ENCODE measurements around the gene SH2D3C. TPM values are rescaled to one million over a fixed set of nuclear protein-coding genes. Genes with fewer than 3 reads are reported as not detected.
A peak's percentile ranks its signal among the peaks of the same experiment; 100 is the strongest.

Gene SH2D3C
- total and polyA plus RNA-seq, 2 of the 8 experiments (the other 6 are each of a cell fraction or from before 2014, with no cell fraction given): 6.4 to 8.1 TPM

DNA sequence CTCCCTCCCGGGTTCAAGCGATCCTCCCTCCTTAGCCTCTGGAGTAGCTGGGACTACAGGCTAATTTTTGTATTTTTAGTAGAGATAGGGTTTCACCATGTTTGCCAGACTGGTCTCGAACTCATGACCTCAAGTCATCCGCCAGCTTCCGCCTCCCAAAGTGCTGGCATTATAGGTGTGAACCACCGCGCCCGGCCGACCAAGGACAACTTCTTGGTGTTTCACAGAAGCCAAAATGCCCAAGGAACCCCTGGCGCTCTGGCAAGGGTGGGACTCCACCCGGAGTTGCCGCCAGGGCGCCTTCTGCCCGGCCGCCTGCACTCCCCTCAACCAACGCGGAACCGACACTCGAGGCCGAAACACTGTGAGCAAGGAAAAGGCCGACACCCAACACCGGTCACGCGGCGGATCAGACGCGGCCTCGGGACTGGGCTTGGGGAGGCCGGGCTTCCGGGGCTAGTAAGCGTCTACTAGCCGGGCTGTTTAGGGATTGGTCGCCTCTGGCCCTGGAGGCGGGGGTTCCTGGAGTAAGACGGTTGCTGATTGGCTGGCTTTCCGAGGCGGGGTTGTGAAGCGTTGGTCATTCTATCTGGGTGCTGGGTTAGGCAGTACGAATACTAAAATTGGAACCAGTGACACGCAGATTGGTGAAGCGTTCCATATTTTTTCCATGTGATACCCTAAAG lies 79.3 kb downstream of the SH2D3C start (continued):
- TF ChIP-seq, protein P1, sequence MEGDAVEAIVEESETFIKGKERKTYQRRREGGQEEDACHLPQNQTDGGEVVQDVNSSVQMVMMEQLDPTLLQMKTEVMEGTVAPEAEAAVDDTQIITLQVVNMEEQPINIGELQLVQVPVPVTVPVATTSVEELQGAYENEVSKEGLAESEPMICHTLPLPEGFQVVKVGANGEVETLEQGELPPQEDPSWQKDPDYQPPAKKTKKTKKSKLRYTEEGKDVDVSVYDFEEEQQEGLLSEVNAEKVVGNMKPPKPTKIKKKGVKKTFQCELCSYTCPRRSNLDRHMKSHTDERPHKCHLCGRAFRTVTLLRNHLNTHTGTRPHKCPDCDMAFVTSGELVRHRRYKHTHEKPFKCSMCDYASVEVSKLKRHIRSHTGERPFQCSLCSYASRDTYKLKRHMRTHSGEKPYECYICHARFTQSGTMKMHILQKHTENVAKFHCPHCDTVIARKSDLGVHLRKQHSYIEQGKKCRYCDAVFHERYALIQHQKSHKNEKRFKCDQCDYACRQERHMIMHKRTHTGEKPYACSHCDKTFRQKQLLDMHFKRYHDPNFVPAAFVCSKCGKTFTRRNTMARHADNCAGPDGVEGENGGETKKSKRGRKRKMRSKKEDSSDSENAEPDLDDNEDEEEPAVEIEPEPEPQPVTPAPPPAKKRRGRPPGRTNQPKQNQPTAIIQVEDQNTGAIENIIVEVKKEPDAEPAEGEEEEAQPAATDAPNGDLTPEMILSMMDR (IDR thresholded peaks at IDR 0.05; ENCODE audit: control extremely low read depth in 1 of 3, insufficient read depth in 1 of 3, low read depth in 1 of 3, low read length in 3 of 3): no peak
- TF ChIP-seq GTF2F1 (IDR thresholded peaks at IDR 0.05; ENCODE audit: borderline replicate concordance, low read depth, low read length) (no peak), RAD21 (IDR thresholded peaks at IDR 0.05 in 1 of 2, conservative IDR thresholded peaks at IDR 0.05 in 1 of 2; ENCODE audit: low read depth in 2 of 2, low read length in 2 of 2) (no peak), ASH2L (IDR thresholded peaks at IDR 0.05; ENCODE audit: low read length) (peak; percentile 66), SIX5 (IDR thresholded peaks at IDR 0.05; ENCODE audit: low read depth, low read length) (no peak), TEAD4 (IDR thresholded peaks at IDR 0.05; ENCODE audit: low read depth, low read length) (no peak), BACH1 (IDR thresholded peaks at IDR 0.05; ENCODE audit: low read length) (peak; percentile 75), SP1 (IDR thresholded peaks at IDR 0.05; ENCODE audit: low read depth, low read length) (peak; percentile 88), YY1 (IDR thresholded peaks at IDR 0.05; ENCODE audit: low read depth, low read length) (no peak), TAF7 (optimal IDR thresholded peaks at IDR 0.05; ENCODE audit: borderline replicate concordance, low read depth, low read length) (no peak), TAF1 (IDR thresholded peaks at IDR 0.05; ENCODE audit: low read depth, low read length) (0 out of 2 replicates have a peak, but pooled peaks have one; percentile 42), RNF2 (IDR thresholded peaks at IDR 0.05; ENCODE audit: borderline replicate concordance, low read depth, low read length, missing control alignments, poor library complexity, severe bottlenecking) (no peak), CREB1 (IDR thresholded peaks at IDR 0.05) (peak; percentile 63), SAP30 (IDR thresholded peaks at IDR 0.05; ENCODE audit: insufficient read depth, insufficient replicate concordance, low read length) (no peak), CTBP2 (IDR thresholded peaks at IDR 0.05; ENCODE audit: borderline replicate concordance, insufficient read depth, insufficient read length, low read length) (no peak)
- TF ChIP-seq, protein P2, sequence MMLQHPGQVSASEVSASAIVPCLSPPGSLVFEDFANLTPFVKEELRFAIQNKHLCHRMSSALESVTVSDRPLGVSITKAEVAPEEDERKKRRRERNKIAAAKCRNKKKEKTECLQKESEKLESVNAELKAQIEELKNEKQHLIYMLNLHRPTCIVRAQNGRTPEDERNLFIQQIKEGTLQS (IDR thresholded peaks at IDR 0.05; ENCODE audit: insufficient read depth, low read depth, low read length): no peak
